ENCODE results near the gene GNMT.
"Not testable (repeated sequence)": the region's sequence is repeated elsewhere in the genome, so short reads cannot be mapped to it uniquely, and the experiment has no call there.

GNMT gene

GRCh38 chr6:42942444-42942843 lies 18.1 kb upstream of the GNMT start:
- DNase-seq: no peak

DNA sequence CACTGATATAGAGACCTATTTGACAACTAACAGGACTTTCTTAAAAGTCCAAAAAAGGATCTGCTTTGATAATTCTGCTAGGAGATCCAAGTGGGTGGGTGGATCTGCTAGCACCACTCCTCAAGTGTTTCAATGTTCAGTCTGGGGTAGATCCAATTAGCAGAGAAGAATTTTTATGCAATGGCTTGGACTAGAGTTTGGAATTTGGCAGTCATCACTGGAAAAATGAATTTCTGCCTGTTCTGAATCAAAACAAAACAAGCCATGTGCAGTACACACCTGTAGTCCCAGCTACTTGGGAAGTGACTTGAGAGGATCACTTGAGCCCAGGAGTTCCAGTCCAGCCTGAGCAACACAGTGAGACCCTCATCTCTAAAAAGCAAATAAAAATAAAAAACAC lies 12.6 kb upstream of the GNMT start:
- no peak for DNase-seq

DNA sequence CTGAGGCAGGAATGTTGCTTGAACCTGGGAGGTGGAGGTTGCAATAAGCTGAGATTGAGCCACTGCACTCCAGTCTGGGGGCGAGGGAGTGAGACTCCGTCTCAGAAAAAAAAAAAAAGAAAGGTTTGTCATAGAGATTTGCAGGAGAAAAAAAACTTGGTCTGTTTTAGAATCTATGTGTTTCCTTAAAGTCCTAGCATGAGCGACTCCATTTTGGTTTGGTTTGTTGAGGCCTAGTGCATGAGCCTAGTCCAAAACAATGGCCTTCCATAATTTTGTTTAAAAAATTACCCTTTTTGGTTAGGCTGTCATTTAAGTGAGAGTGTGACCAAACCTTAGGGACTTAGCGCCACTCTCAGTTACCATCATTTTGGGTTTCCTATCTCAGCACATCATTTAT lies 8.2 kb upstream of the GNMT start:
- DNase-seq: no peak

DNA sequence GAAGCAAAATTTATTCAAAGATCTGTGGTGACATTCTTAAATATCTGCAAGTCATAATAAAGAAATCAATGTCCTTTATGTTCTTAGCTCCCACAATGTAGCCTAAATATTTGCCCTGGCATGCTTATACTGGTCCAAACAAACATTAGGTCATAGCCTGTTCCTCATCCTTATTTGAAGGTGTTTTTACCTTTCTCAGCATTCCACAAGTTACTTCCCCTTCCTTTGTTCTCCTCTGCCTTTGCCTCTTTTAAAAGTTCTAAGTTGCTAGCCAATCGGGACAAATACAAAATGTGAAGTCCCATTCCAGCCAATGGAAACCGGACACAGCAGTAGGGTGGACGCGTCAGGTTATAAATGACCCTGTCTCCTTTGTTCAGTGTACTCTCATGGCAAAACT lies 6.1 kb upstream of the GNMT start:
- not testable (repeated sequence) for DNase-seq

- no peak for DNase-seq
These were observed 2.4 kb upstream of the GNMT start for GRCh38 chr6:42958125-42958524.

- DNase-seq: no peak
These were observed 674 bp upstream of the GNMT start for GRCh38 chr6:42959917-42960242.

DNA sequence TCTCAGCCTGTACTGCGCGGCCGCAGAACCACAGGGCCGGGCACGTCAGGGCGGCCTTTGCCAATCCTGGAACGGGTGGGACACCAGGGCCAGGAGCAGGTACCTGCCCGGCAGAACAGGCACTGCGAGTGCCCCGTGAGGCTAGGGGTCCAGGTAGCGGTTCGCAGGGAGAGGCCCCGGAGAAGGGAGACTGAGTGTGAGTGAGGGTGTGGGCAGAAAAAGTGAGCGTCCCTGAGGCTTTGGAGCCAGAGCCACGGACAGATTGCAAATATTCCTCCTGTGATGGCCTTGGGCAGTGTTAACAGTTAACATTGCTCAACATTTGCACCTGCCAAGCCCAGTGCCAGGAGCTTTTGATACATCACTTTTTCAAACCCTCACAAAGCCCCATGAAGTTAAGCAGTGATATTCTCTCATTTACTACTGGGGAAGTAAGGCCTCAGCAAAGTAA lies 491 bp downstream of the GNMT start:
- no peak for DNase-seq

- no peak for DNase-seq
These were observed 1.5 kb downstream of the GNMT start for GRCh38 chr6:42962096-42962495.

DNA sequence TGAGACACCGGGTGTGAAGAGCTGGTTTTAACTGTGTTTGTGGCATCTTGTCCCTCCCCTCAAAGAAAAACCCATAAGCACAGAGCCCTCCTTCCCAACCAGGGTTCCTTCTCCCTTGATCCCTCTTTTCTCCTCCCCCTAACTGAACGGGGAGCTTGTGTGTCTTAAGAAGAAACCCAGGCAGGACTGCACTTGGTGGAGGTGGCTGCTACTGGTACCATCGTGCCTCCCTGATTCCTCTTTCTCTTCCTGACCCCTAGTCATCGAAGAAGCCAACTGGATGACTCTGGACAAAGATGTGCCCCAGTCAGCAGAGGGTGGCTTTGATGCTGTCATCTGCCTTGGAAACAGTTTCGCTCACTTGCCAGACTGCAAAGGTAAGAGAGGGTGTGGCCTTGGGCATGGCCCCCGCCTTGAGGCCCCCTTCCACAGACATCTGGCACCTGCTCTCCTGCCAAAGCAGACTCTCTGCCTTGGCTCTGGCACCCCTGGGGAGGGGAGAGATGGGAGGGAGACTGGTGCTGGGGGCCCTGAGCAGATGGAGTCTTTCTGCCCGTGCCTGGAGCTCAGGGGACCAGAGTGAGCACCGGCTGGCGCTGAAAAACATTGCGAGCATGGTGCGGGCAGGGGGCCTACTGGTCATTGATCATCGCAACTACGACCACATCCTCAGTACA lies 2.1 kb downstream of the GNMT start:
- DNase-seq: no peak

GRCh38 chr6:42963179-42963854 lies 2.8 kb downstream of the GNMT start:
- no peak for DNase-seq

- peak; percentile 50 for DNase-seq
These were observed 3.5 kb downstream of the GNMT start for GRCh38 chr6:42963855-42964605.

DNA sequence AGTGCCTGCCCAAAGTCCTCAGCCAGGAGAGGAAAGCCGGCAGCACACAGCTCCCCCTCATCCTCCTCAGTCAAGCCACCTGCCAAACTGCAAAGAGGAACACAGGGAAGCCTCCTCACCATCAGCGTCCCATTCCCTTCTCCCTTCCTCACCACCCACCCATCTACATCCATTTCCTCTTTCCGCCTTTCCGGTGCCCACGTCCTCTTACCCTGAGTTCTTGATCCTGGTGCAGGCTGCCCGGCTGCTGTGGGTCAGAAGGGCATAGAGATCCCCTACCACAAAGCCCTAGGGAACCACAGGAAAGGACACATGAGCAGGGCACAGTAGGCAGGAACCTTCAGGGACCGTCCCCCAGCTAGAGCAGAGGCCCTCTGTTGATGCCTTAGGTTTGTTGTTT lies 6.0 kb downstream of the GNMT start:
- no peak for DNase-seq

GRCh38 chr6:42967228-42967627 lies 6.7 kb downstream of the GNMT start:
- DNase-seq: no peak

- DNase-seq: no peak
These were observed 7.7 kb downstream of the GNMT start for GRCh38 chr6:42968126-42968701.

- no peak for DNase-seq
These were observed 8.2 kb downstream of the GNMT start for GRCh38 chr6:42968783-42969182.

GRCh38 chr6:42969431-42969830 lies 8.9 kb downstream of the GNMT start:
- no peak for DNase-seq

- DNase-seq: no peak
These were observed 9.4 kb downstream of the GNMT start for GRCh38 chr6:42969934-42970333.

- DNase-seq: no peak
These were observed 10.5 kb downstream of the GNMT start for GRCh38 chr6:42970871-42971612.

GRCh38 chr6:42971746-42972327 lies 11.3 kb downstream of the GNMT start:
- DNase-seq: no peak

DNA sequence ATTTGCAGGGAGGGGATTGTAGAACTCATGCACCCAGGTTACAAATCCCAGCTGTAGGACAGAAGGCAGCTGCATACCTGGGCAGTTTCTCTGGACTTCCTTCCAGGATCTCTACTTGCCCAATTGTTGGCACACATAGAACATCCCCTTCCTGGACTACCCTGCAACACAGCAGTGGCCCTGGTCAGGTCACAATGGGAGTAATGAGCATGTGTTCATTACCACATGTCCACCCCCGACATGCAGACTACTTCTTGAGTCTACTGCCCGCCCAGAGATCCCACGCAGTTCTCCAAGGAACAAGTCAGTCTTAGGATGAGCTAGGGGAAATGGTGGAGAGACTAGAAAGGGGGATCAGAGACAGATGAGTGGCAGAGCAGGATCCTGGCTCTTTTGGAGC lies 13.4 kb downstream of the GNMT start:
- DNase-seq: peak; percentile 47

DNA sequence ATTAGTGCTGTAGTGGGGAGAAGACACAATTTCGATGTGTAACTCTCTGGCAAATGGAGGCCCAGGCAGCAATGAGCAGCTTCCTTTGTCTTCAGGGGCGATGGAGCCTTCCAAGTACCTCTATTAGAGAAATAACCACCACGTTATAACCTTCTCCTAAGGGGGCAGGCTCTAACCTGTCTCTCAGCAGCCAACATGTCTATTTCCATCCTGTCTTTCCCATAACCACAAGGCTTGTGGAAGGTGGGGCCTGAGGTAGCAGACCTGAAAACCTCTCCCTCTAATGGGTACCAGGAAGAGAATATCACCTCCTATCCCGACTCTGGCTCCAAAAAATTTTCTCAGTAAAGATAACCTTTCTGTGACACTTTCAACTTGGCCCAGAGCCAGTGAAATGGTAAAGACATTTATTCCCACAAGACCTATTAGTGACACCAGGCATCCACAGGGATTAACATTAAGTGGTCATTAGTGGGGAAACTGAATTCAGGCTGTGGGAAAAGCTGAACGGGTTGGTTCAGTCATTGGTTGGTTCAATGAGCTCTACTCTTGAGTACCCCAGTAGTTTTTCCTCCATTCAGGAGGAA lies 14.5 kb downstream of the GNMT start:
- DNase-seq: no peak

GRCh38 chr6:42978487-42978838 lies 17.9 kb downstream of the GNMT start:
- DNase-seq: peak; percentile 34
